ENCODE measurements around the gene ASB12.

ASB12 gene

GRCh38 chrX:64202808-64203325 is 27.5 kb downstream of the ASB12 start (continued):
- TF ChIP-seq ZNF302 (tag by site-specific recombination; IDR thresholded peaks at IDR 0.05; ENCODE audit: low read depth) = no peak
- TF ChIP-seq ZNF404 (tag by site-specific recombination; IDR thresholded peaks at IDR 0.05) = no peak
- TF ChIP-seq, protein P1, sequence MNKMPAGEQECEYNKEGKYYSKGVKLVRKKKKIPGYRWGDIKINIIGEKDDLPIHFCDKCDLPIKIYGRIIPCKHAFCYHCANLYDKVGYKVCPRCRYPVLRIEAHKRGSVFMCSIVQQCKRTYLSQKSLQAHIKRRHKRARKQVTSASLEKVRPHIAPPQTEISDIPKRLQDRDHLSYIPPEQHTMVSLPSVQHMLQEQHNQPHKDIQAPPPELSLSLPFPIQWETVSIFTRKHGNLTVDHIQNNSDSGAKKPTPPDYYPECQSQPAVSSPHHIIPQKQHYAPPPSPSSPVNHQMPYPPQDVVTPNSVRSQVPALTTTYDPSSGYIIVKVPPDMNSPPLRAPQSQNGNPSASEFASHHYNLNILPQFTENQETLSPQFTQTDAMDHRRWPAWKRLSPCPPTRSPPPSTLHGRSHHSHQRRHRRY (tag by site-specific recombination; IDR thresholded peaks at IDR 0.05) = no peak
- TF ChIP-seq, protein P2, sequence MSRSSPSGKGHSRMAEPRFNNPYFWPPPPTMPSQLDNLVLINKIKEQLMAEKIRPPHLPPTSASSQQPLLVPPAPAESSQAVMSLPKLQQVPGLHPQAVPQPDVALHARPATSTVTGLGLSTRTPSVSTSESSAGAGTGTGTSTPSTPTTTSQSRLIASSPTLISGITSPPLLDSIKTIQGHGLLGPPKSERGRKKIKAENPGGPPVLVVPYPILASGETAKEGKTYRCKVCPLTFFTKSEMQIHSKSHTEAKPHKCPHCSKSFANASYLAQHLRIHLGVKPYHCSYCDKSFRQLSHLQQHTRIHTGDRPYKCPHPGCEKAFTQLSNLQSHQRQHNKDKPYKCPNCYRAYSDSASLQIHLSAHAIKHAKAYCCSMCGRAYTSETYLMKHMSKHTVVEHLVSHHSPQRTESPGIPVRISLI (tag by site-specific recombination; IDR thresholded peaks at IDR 0.05) = no peak
- TF ChIP-seq ZNF140 (tag by site-specific recombination; IDR thresholded peaks at IDR 0.05) = no peak
- TF ChIP-seq ZNF19 (tag by site-specific recombination; IDR thresholded peaks at IDR 0.05; ENCODE audit: low read depth) = no peak

- Histone ChIP-seq H3K36me3 (ENCODE audit: control insufficient read depth in 2 of 2, insufficient read depth in 1 of 2, low read length in 2 of 2) (peaks cover 0 to 6% of the 10 kb centered on the region in 2 experiments; a peak in 1 of 3 replicates), H3K9me3 (ENCODE audit: control insufficient read depth, insufficient read depth, low read depth, low read length) (no peaks in the 10 kb centered on the region; the same call in 1 of the 2 replicates), H3K4me3 (ENCODE audit: low read depth, low read length) (no peak overlapping the region), H3K27ac (ENCODE audit: extremely low read depth, low read depth, low read length) (no peak overlapping the region), H3K4me1 (ENCODE audit: control insufficient read depth, insufficient read depth, low read length) (no peaks in the 10 kb centered on the region)
- ChIA-PET POLR2A (no interaction called here), CTCF (no interaction called here)
- no peak for TF ChIP-seq ZNF391 (tag by site-specific recombination; IDR thresholded peaks at IDR 0.05; ENCODE audit: borderline replicate concordance, low read depth)
- TF ChIP-seq ZNF221 (tag by site-specific recombination; IDR thresholded peaks at IDR 0.05; ENCODE audit: borderline replicate concordance) = no peak
Measured at GRCh38 chrX:64198036-64198435, 32.4 kb downstream of the ASB12 start.

- H3K9me3 ChIP-seq (ENCODE audit: control insufficient read depth, insufficient read depth, low read depth, low read length) = no peaks in the 10 kb centered on the region; the same call in 1 of the 2 replicates
- ChIA-PET POLR2A (no interaction called here), CTCF (no interaction called here)
- TF ChIP-seq ZNF2 (tag by site-specific recombination; IDR thresholded peaks at IDR 0.05) (no peak), SCRT2 (tag by site-specific recombination; IDR thresholded peaks at IDR 0.05) (no peak), ZNF148 (tag by site-specific recombination; IDR thresholded peaks at IDR 0.05; ENCODE audit: borderline replicate concordance) (no peak), ZNF184 (tag by site-specific recombination; IDR thresholded peaks at IDR 0.05) (no peak), ZNF341 (tag by site-specific recombination; IDR thresholded peaks at IDR 0.05; ENCODE audit: low read depth) (no peak), ZNF791 (tag by site-specific recombination; IDR thresholded peaks at IDR 0.05) (no peak), ZNF132 (tag by site-specific recombination; IDR thresholded peaks at IDR 0.05; ENCODE audit: borderline replicate concordance) (no peak), IKZF3 (tag by site-specific recombination; IDR thresholded peaks at IDR 0.05) (no peak), ZXDB (tag by site-specific recombination; IDR thresholded peaks at IDR 0.05) (no peak), ZNF324 (tag by site-specific recombination; IDR thresholded peaks at IDR 0.05) (no peak), ZNF416 (tag by site-specific recombination; IDR thresholded peaks at IDR 0.05) (no peak)
- TF ChIP-seq, protein P3, sequence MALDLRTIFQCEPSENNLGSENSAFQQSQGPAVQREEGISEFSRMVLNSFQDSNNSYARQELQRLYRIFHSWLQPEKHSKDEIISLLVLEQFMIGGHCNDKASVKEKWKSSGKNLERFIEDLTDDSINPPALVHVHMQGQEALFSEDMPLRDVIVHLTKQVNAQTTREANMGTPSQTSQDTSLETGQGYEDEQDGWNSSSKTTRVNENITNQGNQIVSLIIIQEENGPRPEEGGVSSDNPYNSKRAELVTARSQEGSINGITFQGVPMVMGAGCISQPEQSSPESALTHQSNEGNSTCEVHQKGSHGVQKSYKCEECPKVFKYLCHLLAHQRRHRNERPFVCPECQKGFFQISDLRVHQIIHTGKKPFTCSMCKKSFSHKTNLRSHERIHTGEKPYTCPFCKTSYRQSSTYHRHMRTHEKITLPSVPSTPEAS (tag by site-specific recombination; IDR thresholded peaks at IDR 0.05) = no peak
- H3K36me3 ChIP-seq (ENCODE audit: control insufficient read depth in 2 of 2, insufficient read depth in 1 of 2, low read length in 2 of 2) = peaks cover 5 to 21% of the 10 kb centered on the region in 2 experiments; a peak in 1 of 3 replicates
- H3K4me3 ChIP-seq (ENCODE audit: low read depth, low read length) = no peak overlapping the region
- no peaks in the 10 kb centered on the region for H3K4me1 ChIP-seq (ENCODE audit: control insufficient read depth, insufficient read depth, low read length)
- H3K27ac ChIP-seq (ENCODE audit: extremely low read depth, low read depth, low read length) = no peak overlapping the region
Measured at GRCh38 chrX:64196606-64197005, 33.8 kb downstream of the ASB12 start.
